Astrocyte (in vitro differentiated cells and primary cell): ENCODE results near the gene LGALS16.

Source experiments
- EZH2 ChIP-seq: IDR thresholded peaks from 2 replicates; pipeline ENCODE4 v1.6.1; 2012; ENCODE audit warnings: mild to moderate bottlenecking, low read length, inconsistent platforms; ENCODE audit not compliant: insufficient read depth
- TF ChIP-seq, protein P1 (sequence below): IDR thresholded peaks from 2 replicates; pipeline ENCODE4 v1.5.1; 2011; ENCODE audit warnings: low read depth, mild to moderate bottlenecking, inconsistent platforms, low read length, moderate library complexity; ENCODE audit not compliant: insufficient read depth

DNA sequence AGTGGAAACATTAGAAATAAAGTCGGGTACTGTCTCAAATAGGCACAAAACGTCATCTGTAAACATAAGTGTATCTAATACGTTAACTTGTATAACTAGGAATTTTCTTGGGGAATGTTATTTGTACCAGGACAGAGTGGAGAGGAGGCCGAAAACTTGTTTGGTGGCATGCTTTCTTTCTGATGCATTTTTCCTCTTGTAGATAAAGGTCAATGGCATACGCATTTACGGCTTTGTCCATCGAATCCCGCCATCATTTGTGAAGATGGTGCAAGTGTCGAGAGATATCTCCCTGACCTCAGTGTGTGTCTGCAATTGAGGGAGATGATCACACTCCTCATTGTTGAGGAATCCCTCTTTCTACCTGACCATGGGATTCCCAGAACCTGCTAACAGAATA lies 48.7 kb upstream of the LGALS16 start:
- TF ChIP-seq, protein P1, sequence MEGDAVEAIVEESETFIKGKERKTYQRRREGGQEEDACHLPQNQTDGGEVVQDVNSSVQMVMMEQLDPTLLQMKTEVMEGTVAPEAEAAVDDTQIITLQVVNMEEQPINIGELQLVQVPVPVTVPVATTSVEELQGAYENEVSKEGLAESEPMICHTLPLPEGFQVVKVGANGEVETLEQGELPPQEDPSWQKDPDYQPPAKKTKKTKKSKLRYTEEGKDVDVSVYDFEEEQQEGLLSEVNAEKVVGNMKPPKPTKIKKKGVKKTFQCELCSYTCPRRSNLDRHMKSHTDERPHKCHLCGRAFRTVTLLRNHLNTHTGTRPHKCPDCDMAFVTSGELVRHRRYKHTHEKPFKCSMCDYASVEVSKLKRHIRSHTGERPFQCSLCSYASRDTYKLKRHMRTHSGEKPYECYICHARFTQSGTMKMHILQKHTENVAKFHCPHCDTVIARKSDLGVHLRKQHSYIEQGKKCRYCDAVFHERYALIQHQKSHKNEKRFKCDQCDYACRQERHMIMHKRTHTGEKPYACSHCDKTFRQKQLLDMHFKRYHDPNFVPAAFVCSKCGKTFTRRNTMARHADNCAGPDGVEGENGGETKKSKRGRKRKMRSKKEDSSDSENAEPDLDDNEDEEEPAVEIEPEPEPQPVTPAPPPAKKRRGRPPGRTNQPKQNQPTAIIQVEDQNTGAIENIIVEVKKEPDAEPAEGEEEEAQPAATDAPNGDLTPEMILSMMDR, result no peak
- no peak for TF ChIP-seq EZH2
